Fibroblast of villous mesenchyme (primary cell): Measurements from ENCODE around the gene AP1S1. TPM values are rescaled to one million over a fixed set of nuclear protein-coding genes. Genes with fewer than 3 reads are reported as not detected.

ENCODE experiments used
- DNase-seq: peaks from one replicate; pipeline ENCODE4 v3.0.0-alpha.2; 2010; ENCODE audit warnings: low read depth
- H3K4me3 ChIP-seq: 2 replicates; pipeline ENCODE4 v1.5.1; 2011; ENCODE audit warnings: low read depth, mild to moderate bottlenecking, low read length
- total RNA-seq: library from RNA; depleted of rRNA; stranded (reverse); fragments of >200 nt; gene quantifications from 2 replicates; pipeline ENCODE4 v1.2.3, GENCODE V29; 2012
- TF ChIP-seq, protein P1 (sequence below): IDR thresholded peaks from 2 replicates; pipeline ENCODE4 v1.5.1; 2012; ENCODE audit warnings: low read depth, mild to moderate bottlenecking, low read length; ENCODE audit not compliant: insufficient read depth

AP1S1 gene
- total RNA-seq, 1 donor: 154 TPM

DNA sequence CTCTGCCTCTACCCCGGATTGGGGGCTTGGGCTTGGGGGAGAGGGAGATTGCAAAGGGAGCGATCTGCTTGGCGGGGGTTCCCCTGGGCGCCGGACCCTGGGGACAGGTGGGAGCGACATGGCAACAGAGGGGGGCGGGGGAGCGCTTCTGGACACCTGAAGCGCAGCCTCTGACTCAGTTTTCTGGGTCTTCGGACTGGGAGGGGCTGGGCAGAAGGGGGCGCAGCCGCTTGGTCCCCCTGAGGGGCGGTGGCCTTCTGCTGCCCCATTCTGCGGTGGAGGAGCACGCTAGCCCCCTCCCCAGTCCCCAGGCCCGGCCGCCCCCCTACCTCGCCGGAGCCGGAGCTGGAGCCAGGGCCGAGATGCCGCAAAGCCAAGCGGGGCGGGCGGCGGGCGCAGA, 25.4 kb downstream of the AP1S1 start:
- H3K4me3 ChIP-seq: no peak overlapping the region
- no peak for DNase-seq
- TF ChIP-seq, protein P1, sequence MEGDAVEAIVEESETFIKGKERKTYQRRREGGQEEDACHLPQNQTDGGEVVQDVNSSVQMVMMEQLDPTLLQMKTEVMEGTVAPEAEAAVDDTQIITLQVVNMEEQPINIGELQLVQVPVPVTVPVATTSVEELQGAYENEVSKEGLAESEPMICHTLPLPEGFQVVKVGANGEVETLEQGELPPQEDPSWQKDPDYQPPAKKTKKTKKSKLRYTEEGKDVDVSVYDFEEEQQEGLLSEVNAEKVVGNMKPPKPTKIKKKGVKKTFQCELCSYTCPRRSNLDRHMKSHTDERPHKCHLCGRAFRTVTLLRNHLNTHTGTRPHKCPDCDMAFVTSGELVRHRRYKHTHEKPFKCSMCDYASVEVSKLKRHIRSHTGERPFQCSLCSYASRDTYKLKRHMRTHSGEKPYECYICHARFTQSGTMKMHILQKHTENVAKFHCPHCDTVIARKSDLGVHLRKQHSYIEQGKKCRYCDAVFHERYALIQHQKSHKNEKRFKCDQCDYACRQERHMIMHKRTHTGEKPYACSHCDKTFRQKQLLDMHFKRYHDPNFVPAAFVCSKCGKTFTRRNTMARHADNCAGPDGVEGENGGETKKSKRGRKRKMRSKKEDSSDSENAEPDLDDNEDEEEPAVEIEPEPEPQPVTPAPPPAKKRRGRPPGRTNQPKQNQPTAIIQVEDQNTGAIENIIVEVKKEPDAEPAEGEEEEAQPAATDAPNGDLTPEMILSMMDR: no peak

DNA sequence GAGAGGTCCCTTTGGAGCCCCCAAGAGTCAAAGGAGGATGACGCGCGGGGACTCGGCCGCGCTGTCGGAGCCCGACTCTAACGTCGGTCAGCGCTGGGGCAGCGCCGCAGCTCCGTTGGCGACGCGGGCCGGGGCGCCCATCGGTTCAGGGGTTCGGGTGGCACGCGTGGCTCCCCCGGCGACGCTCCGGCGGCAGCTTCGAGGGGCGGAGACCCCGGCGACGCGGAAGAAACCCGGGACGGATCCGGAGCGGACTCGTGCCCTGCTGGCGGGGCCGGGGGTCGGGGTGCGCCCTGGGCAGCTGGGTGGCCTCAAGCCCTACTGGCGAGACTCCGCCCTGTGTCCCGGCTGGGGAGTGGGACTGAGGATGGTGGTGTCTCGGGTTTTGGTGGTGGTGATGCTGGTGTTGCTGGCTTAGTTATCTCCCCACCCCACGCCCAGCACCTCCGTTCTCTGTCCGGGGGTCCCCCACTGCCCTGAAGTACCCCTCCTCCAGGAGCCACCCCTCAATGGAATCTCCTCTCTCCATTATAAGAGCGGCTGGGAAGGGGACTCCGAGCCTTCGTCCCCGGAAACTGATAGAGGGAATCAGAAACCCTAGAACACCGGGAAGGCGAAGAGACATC, 26.0 kb downstream of the AP1S1 start, which contains the start of gene NAT16:
Gene NAT16, minus strand, starts transcription at position 164 of the 626 bp plus-strand sequence. CDS start 5,486 bp downstream, outside the sequence.
- no peak within 1 kb of the TSS for H3K4me3 ChIP-seq
- TF ChIP-seq, protein P1: no peak
- DNase-seq: no peak

DNA sequence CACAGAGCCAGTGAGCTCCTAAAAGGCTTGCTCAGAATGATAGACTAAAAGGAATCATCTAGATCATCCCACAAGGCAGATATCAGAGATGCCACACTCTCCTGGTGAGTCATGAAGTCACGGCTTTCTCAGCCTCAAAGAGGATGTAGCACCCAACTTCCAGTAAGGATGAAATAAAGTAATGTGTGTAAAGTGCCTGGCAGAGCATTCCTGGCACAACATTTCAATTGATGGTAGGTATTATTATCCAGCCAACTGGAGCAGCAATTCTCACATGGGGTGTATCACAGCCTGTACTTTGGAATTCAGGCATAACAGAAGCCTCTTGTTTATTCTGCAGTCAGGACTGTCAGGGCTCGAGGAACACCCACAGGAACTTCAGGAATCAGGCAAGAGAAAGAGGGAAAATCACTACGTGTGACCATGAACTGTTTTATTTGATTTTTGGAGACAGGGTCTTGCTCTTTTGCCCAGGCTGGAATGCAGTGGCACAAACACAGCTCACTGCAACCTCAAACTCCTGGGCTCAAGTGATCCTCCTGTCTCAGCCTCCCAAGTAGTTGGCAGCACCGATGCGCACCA, 31.1 kb downstream of the AP1S1 start:
- TF ChIP-seq, protein P1: no peak
- no peak for DNase-seq
- H3K4me3 ChIP-seq: no peak overlapping the region

DNA sequence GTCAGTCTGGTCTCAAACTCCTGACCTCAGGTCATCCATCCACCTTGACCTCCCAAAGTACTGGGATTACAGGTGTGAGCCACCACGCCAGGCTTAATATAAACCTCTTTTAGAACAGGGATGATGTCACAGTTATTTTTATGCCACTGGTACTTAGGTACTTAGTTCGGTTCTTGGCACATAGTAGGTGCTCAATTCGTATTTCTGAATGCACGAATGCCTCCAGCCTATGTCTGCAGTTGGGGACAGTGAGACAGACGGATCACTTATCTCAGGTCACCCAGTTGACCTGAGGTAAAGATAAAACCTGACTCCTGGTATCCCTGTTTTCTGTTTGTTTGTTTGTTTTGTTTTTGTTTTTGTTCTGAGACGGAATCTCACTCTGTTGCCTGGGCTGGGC, 31.9 kb downstream of the AP1S1 start:
- DNase-seq: no peak
- no peak overlapping the region for H3K4me3 ChIP-seq
- TF ChIP-seq, protein P1: no peak

DNA sequence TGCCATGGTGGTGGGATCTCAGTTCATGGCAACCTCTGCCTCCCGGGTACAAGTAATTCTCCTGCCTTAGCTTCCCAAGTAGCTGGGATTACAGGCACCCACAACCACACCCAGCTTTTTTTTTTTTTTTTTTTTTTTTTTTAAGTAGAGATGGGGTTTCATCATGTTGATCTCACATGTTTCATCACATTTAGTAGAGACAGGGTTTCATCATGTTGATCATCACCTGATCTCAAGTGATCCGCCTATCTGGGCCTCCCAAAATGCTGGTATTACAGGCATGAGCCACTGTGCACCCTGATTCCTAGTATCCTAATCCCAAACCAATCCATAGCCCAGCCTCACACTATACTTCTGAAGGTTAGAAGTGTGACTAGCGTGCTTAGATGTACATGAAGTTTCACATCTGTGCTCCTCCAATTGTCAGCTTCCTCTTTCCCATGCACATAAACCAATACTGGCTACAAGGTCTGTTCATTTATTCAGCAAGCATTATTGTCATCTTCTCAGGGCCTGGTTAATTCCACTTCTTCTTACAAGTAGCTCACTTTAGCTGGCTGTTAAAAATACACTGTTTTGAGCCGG, 32.7 kb downstream of the AP1S1 start:
- no peak for DNase-seq
- TF ChIP-seq, protein P1: no peak
- H3K4me3 ChIP-seq: no peak overlapping the region

DNA sequence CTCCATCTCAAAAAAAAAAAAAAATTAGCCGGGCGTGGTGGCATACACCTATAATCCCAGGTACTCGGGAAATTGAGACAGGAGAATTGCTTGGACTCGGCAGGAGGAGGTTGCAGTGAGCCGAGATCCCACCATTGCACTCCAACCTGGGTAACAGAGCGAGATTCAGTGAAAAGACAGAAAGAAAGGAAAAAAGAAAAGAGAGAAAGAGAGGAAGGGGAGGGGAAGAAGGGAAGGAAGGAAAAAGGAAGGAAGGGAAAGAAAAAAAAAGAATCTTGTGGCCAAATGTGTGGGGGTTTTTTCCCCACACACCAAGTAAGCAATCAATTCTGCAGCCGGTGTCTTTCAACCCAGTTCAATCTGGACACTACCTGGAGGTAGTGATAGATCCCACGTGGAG, 34.8 kb downstream of the AP1S1 start:
- DNase-seq: no peak
- no peak overlapping the region for H3K4me3 ChIP-seq
- TF ChIP-seq, protein P1: no peak
